IPS-18c (cell line): ENCODE results near the gene NMT1.
A peak's percentile ranks its signal among the peaks of the same experiment; 100 is the strongest.
"Not testable (repeated sequence)": the region's sequence is repeated elsewhere in the genome, so short reads cannot be mapped to it uniquely, and the experiment has no call there.

Experiments
- H3K4me3 ChIP-seq: 2 replicates; pipeline ENCODE4 v1.7.0; 2013; ENCODE audit warnings: low read depth, mild to moderate bottlenecking, low read length, moderate library complexity; ENCODE audit not compliant: insufficient read depth
- H3K9me3 ChIP-seq: one replicate; pipeline ENCODE4 v1.6.1; 2013; ENCODE audit warnings: mild to moderate bottlenecking, low read length, moderate library complexity; ENCODE audit not compliant: control insufficient read depth, insufficient read depth

NMT1 gene

DNA sequence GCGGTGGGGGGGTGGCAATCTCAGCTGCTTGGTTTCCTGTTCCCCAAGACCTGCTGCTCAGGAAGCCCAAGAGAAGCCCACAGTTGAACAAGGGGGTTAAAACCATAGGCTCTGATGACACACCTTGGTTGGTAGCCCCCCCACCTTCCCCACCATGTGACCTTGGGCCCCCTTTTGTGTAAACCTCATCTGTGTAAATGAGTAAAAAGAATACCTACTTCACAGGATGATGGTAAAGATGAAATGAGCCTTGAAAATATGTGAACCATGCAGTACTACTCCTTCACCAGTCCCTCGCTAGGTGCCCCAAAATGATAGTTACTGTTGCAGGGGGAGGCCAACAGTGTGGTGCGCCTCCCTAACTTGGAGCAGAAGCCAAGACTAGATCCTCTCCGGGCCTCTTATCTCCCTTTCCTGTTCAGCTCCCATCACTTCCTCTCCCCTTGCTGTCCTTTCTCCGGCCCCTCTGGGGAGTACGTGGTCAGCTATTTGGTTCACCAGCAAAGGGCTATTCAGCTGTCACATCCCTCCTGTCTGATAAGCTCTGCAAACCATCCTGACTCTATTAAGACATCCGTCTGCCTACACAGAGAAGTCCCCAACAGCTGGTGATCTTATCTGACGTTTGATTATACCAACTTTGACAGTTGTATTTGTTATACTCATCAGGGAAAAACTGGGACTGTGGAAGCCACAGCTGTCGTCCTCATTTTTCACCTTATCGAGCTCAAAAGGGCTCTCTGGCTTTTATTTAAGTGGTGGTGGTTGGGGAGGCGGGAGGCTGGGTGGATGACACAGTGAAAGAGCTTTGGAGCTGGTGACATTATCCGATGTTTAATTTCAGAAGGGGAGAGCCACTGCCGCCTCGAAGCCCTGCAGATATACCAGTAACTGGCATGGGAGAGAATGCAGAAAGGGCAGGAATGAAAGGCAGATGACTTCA lies 29.6 kb upstream of the NMT1 start:
- no peaks in the 10 kb centered on the region for H3K9me3 ChIP-seq
- H3K4me3 ChIP-seq, result no peak overlapping the region

DNA sequence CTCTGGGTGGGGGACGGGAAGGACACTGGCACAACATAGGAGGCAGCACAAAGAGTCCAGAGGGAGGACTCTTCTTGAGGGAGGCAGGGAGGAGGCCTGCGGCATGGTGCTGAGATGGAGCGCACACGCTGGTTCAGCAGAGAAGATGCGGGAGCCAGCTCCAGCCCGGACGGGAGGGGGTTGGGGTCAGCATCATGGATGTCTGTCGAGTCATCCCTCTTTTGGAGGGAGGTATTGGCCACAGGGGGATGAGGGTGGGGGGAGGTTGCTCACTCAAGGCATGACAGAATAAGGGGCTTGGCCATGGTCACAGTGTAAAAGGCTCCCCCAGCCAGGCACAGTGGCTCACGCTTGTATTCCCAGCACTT lies 29.0 kb upstream of the NMT1 start:
- Histone ChIP-seq H3K4me3 (no peak overlapping the region), H3K9me3 (no peaks in the 10 kb centered on the region)

DNA sequence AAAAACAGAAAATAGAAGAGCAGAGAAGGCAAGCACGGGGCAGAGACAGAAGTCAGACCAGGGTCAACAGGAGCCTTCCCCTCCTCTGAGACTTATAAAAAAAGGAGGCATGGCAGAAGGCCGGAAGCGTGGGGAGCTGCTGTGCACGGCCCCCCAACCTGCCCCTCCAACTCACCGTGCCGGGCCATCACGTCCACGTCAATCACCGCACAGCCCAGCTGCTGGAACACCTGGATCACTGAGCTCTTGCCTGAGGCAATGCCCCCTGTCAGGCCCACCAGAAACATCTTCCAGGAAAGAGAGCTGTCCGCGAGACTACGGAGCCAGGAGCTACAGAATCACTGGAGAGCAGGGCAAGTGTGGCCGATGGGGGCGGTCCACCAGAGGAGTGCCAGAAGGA lies 26.5 kb upstream of the NMT1 start:
- no peak overlapping the region for H3K4me3 ChIP-seq
- H3K9me3 ChIP-seq, result no peaks in the 10 kb centered on the region

DNA sequence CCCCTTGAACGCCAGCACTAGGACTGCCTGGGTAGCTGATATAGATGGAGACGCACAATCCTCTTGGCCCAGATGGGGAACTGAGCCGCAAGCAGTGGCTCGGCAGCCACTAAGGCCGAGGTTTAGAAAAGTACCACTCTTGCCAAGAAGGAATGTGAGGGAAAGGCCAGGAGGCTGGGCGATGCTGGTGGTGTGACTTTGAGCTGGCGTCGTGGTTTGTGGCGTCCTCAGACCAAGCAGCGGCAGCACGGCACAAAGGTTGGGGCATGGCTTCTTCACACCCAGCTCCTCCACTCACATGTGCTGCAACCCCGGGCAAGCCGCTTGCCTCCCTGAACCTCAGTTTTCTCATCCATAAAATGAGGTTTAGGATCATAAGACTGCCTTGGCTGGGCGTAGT lies 25.3 kb upstream of the NMT1 start:
- Histone ChIP-seq H3K4me3 (no peak overlapping the region), H3K9me3 (no peaks in the 10 kb centered on the region)

DNA sequence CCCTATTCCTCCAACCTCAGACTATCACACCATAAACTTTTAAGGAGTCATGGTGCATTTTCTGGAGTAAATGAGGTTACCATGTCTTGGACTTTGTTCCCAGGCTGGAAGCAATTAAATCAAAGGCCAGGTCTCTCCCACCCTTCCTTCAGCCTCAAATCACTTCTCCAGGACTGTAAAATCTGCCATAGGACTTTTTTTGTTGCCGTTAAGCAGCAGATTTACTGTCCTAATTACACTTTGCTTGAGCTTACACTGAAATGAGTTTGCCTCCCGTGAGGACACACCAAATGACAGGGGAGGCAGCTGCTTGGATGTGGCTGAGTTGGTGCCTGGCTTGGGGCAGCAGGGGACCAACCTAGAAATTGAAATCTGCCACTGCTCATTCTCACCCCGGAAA lies 24.4 kb upstream of the NMT1 start:
- H3K4me3 ChIP-seq, result no peak overlapping the region
- no peaks in the 10 kb centered on the region for H3K9me3 ChIP-seq

DNA sequence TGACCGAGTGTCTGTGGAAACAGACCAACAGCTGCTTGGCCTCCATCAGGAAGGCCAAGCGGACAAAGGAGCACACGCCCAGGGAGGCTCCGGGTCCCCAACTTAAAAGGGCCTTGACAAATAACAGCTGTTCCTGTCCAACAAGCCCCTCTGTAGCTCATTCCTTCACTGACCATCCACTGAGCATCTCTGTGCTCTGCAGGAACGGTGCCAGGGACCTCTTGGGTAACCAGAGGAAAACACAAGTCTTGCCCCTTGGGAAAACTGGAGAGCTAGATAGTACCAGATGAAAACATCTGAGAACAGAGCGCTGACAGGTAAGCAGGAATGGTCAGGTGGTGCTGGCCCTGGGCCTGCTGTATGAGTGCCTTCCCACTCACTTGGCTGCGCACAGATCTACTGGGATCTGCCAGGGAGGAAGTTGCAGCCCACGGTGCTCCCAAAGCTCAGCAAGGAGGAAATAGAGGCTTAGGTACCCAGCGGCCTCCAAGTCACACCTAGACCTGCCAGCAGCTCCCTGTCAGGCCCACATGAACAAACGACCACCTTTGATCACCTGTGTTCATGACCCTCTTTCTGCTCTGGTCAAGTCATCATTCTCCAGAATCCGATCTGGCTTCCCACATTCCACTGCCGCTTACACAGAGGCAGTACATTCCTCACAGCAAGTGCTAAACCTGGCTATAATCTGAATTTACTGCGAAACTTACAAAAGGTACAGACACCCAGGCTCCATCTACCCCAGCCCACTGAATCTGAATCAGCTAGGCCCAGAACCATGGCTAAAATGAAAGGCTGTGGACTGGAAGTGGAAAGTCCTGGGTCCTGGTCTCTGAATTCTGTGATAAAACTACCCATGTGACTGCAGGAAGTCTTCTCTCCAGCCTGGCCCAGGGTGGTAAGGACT lies 22.1 kb upstream of the NMT1 start:
- H3K9me3 ChIP-seq, result no peaks in the 10 kb centered on the region
- H3K4me3 ChIP-seq, result no peak overlapping the region

DNA sequence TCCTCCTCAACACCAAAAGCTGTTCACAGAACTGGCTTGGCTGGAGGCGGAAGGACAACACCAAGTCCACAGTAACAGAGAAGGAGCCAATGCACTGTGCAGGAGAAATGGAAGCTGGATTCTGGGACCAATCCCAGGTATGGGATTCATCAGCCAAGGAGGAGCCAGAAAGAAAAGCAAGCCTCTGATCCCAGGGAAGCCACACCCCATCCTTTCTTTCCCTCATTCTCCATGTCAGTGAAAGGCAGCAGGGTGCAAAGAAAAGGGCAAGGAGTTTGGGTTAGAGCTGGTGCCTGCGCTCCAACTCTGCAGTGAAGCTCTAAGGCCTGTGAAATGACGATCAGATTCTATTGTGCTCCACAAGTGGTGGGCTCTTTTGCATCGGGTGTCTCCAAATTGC lies 20.7 kb upstream of the NMT1 start:
- no peaks in the 10 kb centered on the region for H3K9me3 ChIP-seq
- H3K4me3 ChIP-seq, result peak overlapping the region; percentile 24; the same call in 1 of the 2 replicates

DNA sequence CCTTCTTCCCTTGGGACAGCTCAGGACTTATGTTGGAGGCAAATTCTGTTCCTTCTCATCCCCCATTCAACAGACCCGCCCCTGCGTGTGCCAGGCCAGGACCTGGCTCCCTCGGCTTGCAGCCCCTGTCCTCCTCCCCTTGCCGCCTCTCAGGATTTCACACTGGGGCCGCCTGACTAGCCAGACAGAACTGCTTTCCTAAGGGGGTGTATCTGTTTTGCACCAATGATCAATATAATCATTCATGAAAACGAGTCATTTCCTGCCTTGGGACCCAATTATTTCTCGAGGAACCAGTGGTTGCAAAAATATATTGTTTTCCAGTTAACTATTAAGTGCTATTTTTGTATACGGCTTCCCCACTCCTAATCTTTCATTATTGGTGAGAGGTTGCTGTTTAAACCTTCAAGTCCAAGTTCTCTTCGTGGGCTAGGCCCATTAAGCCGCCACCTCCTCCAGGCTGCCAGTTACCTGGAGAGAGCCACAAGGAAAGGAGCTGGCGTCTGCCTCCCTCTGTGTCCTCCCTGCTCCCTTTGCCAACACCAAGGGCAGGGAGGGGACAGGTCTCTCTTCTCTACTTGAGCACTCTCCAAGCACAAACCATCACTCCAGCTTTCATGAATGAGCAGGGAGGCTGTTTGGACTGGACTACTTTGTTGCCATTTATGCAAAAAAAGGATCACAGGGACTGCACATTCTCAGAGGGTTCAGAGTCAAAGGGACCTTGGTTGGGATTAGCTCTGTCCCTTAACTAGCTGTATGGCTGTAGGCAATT lies 18.6 kb upstream of the NMT1 start:
- Histone ChIP-seq H3K4me3 (no peak overlapping the region), H3K9me3 (no peaks in the 10 kb centered on the region)

DNA sequence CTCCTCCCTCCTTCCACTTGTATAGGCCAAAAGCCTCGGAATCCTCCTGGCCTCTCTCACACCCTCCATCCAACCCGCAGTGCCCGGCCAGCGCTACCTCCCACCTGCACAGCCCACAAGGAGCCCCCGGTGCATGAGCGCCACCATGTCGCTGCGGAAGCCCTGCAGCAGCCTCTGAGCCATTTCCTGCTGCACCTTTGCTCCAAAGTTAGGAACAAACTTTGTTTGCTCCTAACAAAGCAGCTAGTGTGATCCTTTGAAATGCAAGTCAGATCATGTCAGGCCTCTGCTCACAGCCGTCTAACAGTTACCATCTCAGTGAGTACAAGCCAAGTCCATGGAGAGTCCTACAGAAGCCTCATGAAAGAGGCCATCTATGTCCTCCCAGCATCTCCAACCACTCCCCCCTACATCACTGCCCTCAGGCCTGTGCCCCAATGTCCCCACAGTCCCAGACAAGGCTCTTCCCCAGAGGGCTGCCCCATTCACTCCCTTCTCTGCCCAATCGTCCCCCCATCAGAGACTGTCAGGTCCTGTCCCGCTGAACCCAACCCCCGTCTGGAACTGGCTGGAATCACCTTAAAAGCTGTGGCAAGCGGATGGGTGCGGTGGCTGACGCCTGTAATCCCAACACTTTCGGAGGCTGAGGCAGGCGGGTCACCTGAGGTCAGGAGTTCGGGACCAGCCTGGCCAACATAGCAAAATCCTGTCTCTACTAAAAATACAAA lies 17.1 kb upstream of the NMT1 start:
- Histone ChIP-seq H3K9me3 (no peaks in the 10 kb centered on the region), H3K4me3 (no peak overlapping the region; the same call in 1 of the 2 replicates)

DNA sequence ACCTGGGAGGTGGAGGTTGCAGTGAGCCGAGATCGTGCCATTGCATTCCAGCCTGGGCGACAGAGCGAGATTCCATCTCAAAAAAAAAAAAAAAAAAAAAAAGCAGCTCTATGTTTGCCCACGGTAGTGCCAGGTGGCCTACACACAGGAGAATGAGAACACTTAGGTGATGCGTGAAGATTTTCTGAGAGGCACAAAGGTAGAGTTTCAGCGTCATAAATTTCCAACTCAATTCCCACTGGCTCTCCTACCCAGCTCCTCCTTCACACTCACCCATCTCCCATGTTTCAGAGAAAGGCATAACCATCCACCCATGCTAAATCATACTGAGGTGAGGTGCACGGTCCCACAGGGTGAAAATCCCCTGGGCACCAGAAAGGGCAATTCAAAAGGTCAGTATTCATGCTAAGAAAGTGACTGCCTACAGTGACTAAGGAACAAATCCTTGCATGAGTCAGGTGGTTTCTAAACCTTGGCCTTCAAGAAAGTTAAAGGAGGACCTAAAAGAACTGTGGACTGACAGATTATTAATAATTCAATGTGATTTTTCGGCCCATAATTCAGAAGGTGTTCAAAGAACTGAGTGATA lies 14.5 kb upstream of the NMT1 start:
- no peaks in the 10 kb centered on the region for H3K9me3 ChIP-seq
- no peak overlapping the region for H3K4me3 ChIP-seq

DNA sequence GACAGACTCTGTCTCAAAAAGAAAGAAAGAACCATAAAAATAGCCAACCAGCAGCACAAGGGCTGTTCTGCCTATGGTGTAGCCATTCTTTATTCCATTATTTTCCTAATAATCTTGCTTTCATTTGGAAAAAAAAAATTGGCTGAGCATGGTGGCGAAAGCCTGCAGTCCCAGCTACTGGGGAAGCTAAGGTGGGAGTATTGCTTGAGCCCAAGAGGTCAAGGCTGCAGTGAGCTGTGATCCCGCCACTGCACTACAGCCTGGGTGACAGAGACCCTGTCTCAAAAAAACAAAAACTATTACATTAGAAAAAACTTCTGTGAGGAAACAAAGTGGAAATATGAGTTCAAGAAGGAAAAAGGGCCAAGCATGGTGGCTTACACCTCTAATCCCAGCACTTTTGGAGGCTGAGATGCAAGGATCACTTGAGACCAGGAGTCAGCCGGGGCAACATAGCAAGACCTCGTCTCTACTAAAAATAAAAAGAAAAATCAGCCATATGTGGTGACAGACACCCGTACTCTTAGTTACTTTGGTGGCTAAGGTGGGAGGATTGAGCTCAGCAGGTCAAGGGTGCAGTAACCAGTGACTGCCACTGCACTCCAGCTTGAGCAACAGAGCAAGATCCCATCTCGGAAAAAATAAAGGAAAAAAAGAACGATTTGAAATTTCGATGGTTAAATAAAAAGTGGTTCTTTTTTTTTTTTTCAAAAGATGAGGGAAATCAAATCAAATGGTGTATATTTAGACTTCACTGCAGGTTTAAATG lies 12.1 kb upstream of the NMT1 start:
- no peak overlapping the region for H3K4me3 ChIP-seq
- H3K9me3 ChIP-seq, result no peaks in the 10 kb centered on the region

DNA sequence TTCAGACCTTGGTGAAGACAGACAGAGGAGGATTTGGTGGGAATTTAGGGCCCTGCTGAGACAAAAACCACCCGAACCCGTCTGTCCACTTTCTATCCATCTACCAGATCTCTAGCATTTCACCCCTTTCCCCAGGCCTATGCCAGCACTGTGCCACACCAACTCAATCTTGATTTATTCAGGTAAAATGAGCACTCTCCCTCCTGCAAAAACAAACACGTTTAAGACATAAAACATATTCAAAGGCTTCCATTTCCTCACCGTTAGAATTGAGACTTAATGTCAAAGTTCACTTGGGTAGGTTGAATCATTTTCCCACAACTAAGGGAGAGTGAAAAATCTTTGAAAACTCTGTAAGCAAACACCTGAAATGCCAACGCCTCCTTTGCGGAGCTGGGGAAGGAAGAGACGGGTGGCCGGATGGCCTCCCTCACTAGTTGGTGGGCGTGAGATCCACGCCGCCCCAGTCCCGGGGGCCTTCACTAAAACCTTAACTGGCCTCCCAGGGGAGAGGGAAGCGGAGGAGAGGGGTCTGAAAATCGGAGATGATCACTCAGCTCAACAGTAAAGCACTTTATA lies 10.5 kb upstream of the NMT1 start:
- Histone ChIP-seq H3K9me3 (no peaks in the 10 kb centered on the region), H3K4me3 (peak overlapping the region; percentile 98)

DNA sequence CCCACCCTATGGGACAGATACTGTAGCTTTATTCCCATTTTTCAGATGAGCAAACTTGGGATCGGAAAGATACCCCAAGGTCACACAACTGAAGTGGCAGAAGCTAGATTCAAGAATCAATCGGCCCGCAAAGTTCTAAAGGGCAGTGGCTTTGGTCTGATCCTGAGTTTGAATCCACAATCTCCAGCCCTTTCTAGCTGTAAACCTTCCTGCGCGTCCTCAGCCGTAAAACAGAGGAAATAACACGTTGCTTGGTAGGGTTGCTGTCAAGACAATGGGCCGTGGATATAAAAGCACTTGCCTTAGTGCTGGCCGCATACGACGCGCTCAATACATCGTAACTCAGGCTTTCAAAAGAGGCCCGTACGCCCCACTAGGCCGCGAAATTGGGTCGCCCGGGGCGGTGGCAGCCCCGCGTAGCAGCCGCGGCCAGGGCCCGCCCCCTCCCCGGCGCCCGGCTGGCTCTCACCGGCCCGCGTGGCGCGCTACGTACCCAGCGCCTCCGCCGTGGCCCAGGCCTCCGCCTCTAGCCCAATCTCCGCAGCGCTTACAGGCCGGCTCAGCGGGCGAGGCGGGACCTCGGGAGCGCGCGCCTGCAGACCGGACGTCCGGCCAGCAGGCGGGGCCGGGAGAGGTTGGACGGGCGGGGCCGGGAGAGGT lies 9.9 kb upstream of the NMT1 start, which contains the start of gene DCAKD:
DCAKD (minus strand) TSS at position 573 of the 660 bp plus-strand sequence. CDS start 16,747 bp downstream, outside the sequence.
- Histone ChIP-seq H3K9me3 (no peaks in the 10 kb centered on the region), H3K4me3 (peak within 1 kb of the TSS; percentile 98)

DNA sequence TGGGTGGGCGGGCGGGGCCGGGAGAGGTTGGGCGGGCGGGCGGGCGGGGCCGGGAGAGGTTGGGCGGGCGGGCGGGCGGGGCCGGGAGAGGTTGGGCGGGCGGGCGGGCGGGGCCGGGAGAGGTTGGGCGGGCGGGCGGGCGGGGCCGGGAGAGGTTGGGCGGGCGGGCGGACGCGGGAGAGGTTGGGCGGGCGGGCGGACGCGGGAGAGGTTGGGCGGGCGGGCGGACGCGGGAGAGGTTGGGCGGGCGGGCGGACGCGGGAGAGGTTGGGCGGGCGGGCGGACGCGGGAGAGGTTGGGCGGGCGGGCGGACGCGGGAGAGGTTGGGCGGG lies 9.4 kb upstream of the NMT1 start:
- H3K4me3 ChIP-seq, H3K9me3 ChIP-seq: not testable (repeated sequence)
